ENCODE data around the gene MYO3B.
"Not testable (repeated sequence)": the region's sequence is repeated elsewhere in the genome, so short reads cannot be mapped to it uniquely, and the experiment has no call there.

The MYO3B gene

GRCh38 chr2:170339750-170340692 is 162.1 kb downstream of the MYO3B start:
- no peak overlapping the region for H3K4me3 ChIP-seq
- no peak overlapping the region for H3K27ac ChIP-seq
- TF ChIP-seq, protein P1, sequence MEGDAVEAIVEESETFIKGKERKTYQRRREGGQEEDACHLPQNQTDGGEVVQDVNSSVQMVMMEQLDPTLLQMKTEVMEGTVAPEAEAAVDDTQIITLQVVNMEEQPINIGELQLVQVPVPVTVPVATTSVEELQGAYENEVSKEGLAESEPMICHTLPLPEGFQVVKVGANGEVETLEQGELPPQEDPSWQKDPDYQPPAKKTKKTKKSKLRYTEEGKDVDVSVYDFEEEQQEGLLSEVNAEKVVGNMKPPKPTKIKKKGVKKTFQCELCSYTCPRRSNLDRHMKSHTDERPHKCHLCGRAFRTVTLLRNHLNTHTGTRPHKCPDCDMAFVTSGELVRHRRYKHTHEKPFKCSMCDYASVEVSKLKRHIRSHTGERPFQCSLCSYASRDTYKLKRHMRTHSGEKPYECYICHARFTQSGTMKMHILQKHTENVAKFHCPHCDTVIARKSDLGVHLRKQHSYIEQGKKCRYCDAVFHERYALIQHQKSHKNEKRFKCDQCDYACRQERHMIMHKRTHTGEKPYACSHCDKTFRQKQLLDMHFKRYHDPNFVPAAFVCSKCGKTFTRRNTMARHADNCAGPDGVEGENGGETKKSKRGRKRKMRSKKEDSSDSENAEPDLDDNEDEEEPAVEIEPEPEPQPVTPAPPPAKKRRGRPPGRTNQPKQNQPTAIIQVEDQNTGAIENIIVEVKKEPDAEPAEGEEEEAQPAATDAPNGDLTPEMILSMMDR (IDR thresholded peaks at IDR 0.05): no peak
- no peak for DNase-seq (ENCODE audit: low spot score)

DNA sequence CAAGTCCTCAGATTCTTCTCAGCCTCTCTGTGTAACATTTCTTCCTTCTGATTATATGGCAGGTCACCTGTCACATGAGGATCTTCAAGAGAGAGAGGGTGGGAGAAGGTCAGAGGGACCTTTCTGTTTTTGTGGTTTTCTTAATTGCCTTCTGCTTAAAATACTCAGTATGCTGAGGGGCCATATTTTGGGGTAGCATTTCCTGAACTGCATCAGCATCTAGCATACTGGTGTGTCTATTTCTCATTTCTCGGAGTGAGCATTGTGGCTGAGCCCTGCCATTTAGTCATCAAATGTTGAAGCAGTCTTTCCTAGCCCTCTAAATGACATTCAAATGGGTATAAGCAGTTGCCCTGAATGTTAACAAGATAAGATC is 162.7 kb downstream of the MYO3B start:
- H3K27ac ChIP-seq: no peak overlapping the region
- TF ChIP-seq, protein P1 (IDR thresholded peaks at IDR 0.05): no peak

GRCh38 chr2:170341684-170342623 is 164.0 kb downstream of the MYO3B start:
- Histone ChIP-seq H3K4me3 (no peak overlapping the region), H3K27ac (no peak overlapping the region)
- TF ChIP-seq, protein P1 (IDR thresholded peaks at IDR 0.05): no peak
- no peak for DNase-seq (ENCODE audit: low spot score)

More for the DNA sequence above, 162.7 kb downstream of the MYO3B start:
- no peak for DNase-seq (ENCODE audit: low spot score)
- no peak overlapping the region for H3K4me3 ChIP-seq

- Histone ChIP-seq H3K4me3 (no peak overlapping the region), H3K27ac (no peak overlapping the region)
- TF ChIP-seq, protein P1 (IDR thresholded peaks at IDR 0.05): no peak
- no peak for DNase-seq (ENCODE audit: low spot score)
These were observed 166.9 kb downstream of the MYO3B start for GRCh38 chr2:170344663-170345346.

- H3K27ac ChIP-seq: no peak overlapping the region
- TF ChIP-seq, protein P1 (IDR thresholded peaks at IDR 0.05): no peak
- no peak for DNase-seq (ENCODE audit: low spot score)
- no peak overlapping the region for H3K4me3 ChIP-seq
These were observed 167.7 kb downstream of the MYO3B start for GRCh38 chr2:170345607-170346006.

DNA sequence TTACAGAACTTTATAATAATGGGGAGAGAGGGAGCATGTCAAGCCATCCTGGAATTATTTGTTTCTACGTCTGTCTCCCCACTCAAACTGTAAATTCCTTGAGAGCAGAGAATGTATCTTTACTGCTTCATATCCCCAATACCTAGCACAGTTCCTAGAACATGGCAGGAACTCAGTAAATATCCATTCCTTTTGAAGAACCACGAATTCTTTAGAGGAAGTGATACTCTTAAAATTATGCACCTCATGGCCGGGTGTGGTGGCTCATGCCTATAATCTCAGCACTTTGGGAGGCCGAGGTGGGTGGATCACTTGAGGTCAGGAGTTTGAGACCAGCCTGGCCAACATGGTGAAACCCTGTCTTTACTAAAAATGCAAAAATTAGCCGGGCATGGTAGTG is 171.3 kb downstream of the MYO3B start:
- H3K4me3 ChIP-seq; H3K27ac ChIP-seq; DNase-seq (ENCODE audit: low spot score): not testable (repeated sequence)

All from coronary artery (tissue), 2 donors.